DMS153 (cell line): ENCODE measurements around the gene RLN2.
"Not testable (repeated sequence)": the region's sequence is repeated elsewhere in the genome, so short reads cannot be mapped to it uniquely, and the experiment has no call there.

Source experiments
- DNase-seq: peaks from one replicate; lab custom pipeline; 2025; lab: John Stamatoyannopoulos, UW

The RLN2 gene

GRCh38 chr9:5303840-5304795 is at the start of gene RLN2:
TSS of gene RLN2 (minus strand) at chr9:5304716. CDS start at chr9:5304580, 136 bp downstream.
- DNase-seq: not testable (repeated sequence)

DNA sequence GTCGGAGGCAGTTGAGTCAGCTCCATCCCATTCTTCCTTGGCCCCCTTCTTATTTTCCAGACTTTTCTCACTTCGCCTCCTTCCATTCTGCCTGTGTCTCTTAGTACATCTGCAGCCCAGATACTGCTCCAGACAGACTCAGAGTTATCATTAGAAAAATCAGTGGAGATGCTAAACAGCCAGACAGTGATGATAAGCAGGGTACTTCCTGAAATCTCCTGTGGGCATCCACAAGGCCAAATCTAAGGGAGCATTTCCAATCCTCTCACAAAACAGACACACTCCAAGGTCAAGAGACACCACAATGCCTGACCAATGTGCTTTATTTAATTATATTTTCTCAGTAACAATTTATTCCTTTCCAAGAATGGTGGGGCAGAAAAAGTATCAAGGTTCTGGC is 49.7 kb upstream of the RLN2 start:
- DNase-seq: no peak

DNA sequence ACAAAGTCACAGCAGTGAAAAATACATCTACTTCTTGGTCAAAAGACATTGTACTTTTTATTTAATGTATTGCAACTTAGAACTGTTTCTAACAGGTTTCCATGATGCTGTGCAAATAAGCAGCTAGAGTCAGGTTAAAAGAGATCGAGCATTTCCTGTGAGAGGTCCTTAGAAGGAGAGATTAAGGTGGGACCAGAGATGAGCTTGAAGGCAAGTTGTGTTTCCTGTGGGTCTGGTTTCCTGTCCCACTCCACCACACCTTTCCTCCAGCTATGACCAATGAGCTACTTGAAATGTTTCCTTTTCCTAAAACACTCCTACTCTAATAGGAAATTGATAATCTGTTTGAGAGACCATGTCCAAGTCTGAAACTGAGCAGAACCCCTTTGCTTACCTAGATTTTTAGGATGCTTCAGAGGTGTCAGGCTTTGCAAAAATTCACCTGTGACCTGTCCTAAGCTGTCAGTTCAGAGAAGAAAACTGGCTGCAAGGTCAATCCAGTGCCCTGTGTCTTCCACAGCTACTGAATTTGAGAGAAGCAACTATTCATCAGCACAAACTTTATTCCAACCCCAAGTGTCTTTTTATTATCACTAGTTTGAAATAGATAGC is 48.2 kb upstream of the RLN2 start:
- no peak for DNase-seq

DNA sequence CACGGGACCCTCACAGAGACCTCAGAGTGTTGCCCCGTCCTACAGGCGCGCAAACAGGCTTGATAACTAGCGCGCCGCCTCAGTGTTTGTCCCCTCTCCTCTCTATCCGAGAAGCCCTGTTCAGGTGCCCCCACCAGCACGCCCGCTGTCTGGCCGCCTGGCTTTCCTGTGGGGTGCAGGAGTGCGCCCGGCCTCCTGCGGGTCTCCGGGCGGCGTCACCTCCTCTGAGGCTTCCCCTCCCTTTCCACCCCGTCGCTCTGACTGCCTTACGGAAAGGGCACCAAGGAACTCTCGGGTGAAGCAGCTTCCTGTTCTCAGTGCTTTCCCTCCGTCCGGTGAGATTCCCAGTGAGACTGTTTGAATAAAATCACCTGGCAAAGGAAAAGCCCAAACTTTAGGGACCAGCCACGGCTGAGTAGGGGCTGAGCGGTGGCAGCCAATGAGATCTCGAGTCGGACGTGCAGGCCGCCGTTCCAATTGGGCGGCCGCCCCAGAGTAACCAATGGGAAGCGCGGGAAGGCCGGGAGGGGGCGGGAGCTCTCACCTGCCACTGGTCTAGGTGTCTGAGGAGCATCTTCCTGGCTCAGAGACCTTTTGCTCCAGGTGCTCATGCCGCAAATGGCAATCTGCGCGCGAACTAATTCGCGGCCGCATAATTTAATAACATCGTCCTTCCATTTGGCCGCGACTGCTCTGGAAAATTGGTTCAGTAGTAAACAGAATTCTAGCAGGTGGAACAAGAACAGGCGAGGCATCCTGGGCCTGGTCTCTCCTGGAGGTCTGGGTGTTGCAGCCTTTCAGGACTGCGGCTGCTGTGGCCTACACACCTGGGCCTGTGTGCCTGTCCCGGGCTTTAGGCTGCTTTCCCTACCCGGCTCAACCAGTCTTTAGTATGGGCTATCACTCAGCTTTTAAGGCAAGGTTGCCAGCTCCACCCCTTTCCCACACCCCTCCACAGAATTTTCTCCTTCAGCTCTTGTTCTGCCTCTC is 34.8 kb upstream of the RLN2 start, which contains the start of gene RLN1:
Gene RLN1, minus strand, starts transcription at position 885 of the 990 bp plus-strand sequence. Its CDS starts 130 bp downstream, at position 755.
- DNase-seq: not testable (repeated sequence)

- no peak for DNase-seq
Measured at GRCh38 chr9:5336688-5337087, 32.2 kb upstream of the RLN2 start.

GRCh38 chr9:5331276-5331675 is 26.8 kb upstream of the RLN2 start:
- not testable (repeated sequence) for DNase-seq

- peak; percentile 78 for DNase-seq
Measured at GRCh38 chr9:5326893-5327548, 22.5 kb upstream of the RLN2 start.

GRCh38 chr9:5326187-5326586 is 21.7 kb upstream of the RLN2 start:
- no peak for DNase-seq

DNA sequence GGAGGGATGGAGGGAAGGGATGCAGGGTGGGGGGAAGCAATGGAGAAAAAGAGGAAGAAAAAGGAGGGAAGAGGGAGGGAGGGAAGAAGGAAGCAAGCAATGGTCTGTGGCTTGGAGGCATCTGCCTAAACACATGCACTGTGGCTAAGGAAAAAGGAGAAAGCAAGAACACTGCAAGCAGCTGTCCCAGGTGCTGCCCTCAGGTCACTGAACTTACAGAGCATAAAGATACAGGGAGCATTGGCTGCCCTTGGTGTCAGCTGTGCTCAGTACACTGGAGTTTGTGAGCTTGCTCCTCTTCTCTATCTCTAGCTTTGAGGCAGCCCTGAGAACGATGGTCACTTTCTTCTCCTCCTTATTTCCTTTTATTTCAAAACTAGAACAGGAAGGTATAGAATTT is 17.1 kb upstream of the RLN2 start:
- not testable (repeated sequence) for DNase-seq

DNA sequence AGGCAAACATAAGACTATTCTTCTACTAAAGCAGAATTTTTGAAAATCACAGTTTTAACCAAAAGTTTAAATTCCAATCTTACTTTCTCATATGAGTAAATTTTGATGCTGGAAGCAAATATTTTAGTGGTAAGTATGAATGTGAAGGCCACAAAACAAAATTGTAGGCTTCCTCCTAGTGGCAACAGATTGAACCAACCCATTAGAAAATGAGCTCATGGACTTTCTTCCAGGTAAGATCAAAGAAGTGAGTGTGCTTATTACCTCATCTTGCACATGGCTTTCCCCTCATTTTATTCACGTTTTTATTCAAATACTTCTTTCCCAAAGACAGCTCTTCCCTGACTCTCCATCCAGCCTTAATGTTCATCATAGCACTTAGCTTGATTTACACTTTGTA is 16.5 kb upstream of the RLN2 start:
- no peak for DNase-seq

DNA sequence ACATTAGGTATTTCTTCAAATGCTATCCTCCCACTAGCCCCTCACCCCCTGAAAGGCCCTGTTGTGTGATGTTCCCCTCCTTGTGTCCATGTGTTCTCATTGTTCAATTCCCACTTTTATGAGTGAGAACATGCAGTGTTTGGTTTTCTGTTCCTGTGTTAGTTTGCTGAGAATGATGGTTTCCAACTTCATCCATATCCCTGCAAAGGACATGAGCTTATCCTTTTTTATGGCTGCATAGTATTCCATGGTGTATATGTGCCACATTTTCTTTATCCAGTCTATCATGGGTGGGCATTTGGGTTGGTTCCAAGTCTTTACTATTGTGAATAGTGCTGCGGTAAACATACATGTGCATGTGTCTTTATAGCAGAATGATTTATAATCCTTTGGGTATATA is 11.9 kb upstream of the RLN2 start:
- not testable (repeated sequence) for DNase-seq

DNA sequence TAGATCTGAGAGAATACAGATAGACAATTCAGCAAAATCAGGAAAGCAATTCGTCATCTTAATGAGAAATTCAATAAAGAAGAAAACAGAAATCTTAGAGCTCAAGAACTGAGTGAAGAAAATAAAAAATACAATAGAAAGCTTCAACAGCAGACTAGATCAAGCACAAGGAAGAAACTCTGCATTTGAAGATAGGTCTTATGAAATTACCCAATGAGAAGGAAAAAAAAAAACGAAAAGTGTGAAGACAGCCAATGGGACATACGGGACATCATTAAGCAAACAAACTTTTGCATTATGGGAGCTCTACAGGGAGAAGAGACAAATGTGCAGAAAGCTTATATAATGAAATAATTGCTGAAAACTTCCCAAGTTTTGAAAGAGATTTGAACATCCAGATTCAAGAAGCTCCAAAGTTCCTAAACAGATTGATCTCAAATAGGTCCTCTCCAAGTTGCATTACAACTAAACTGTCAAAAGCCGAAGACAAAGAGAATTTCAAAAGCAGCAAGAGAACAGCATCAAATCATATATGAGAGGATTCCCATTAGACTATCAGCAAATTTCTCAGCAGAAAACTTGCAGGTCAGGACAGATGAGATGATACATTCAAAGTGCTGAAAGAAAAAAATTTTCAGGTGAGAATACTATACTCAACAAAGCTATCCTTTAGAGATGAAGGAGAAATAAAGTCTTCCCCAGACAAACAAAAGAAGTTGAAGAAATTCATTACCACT is 10.8 kb upstream of the RLN2 start:
- DNase-seq: no peak

GRCh38 chr9:5310851-5311250 is 6.3 kb upstream of the RLN2 start:
- no peak for DNase-seq

- no peak for DNase-seq
Measured at GRCh38 chr9:5305741-5306140, 1.2 kb upstream of the RLN2 start.

- DNase-seq: no peak
Measured at GRCh38 chr9:5301544-5301943, 3.0 kb downstream of the RLN2 start.

GRCh38 chr9:5292141-5292540 is 12.4 kb downstream of the RLN2 start:
- DNase-seq: no peak

DNA sequence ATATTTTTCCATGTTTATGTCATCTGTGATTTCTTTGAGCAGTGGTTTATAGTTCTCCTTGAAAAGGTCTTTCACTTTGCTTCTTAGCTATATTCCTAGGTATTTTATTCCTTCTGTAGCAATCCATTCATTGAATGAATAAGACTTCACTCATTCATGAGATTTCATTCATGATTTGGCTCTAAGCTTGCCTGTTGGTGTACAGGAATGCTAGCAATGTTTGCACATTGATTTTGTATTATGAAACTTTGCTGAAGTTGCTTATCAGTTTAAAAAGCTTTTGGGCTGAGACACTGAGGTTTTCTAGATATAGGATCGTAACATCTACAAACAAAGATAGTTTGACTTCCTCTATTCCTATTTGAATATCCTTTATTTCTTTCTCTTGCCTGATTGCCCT is 15.9 kb downstream of the RLN2 start:
- no peak for DNase-seq

DNA sequence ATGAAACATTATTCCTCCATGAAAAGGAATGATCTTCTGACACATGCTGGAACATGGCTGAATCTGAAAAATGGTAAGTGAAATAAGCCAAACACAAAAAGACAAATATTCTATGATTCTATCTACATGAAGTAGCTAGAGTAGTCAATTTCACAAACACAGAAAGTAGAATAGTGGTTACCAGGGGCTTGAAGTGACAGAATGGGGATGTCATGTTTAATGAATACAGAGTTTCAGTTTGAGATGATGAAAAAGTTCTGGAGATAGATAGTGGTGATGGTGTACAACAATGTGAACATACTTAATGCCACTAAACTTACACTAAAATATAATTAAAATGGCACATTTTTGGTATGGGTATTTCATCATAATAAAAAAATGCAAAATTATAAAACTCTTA is 18.3 kb downstream of the RLN2 start:
- DNase-seq: no peak

- DNase-seq: no peak
Measured at GRCh38 chr9:5278486-5278885, 26.0 kb downstream of the RLN2 start.

GRCh38 chr9:5274770-5275169 is 29.7 kb downstream of the RLN2 start:
- DNase-seq: no peak

DNA sequence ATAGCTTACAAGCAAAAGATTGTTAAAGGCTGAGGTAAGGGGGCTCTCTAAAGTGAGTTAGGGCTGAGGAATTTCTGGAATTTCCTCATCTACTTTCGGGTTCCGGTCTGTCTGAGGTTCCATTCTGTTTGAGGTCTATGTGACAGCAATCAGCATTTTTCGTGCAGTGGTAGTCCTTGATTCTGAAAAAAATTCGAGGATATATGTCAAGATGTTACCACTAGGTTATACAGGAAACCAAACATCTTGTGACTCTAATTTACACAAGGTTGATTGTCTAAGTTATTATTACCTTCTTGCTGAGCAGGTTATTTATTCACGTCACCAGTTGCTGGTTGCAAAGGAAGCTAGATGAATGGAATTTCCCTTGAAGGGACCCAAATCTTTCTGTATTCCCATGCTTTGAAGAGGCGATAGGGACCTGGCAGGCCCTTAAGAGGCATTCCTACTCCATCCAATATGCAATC is 35.2 kb downstream of the RLN2 start:
- no peak for DNase-seq
